HepG2 (cell line): ENCODE results near the gene C11orf65. TPM values are rescaled to one million over a fixed set of nuclear protein-coding genes. Genes with fewer than 3 reads are reported as not detected.
A peak's percentile ranks its signal among the peaks of the same experiment; 100 is the strongest.

Experiments
- CEBPB ChIP-seq: IDR thresholded peaks from 2 replicates; pipeline ENCODE4 v1.6.1; 2011; ENCODE audit warnings: low read depth, low read length, improper control_type of control experiment, borderline replicate concordance
- EED ChIP-seq: sonication (generic); formaldehyde crosslinking; IDR thresholded peaks from 2 replicates; pipeline ENCODE4 v1.5.0; 2020; ENCODE audit warnings: mild to moderate bottlenecking, missing genetic modification reagents
- GFI1 ChIP-seq: sonication (generic); formaldehyde crosslinking; IDR thresholded peaks from 2 replicates; pipeline ENCODE4 v1.5.0; 2020; ENCODE audit warnings: missing genetic modification reagents, mild to moderate bottlenecking, borderline replicate concordance
- HMG20A ChIP-seq: IDR thresholded peaks from 2 replicates; pipeline ENCODE4 v1.6.1; 2016; ENCODE audit warnings: borderline replicate concordance
- MAFK ChIP-seq, 2 experiments: IDR thresholded peaks in 1 of 2; conservative IDR thresholded peaks in 1 of 2; 2 replicates each; pipeline ENCODE4 v1.6.1; 2011; ENCODE audit warnings: improper control_type of control experiment in 2 of 2, low read length in 2 of 2
- NBN ChIP-seq: fragments of 450-650 bp; conservative IDR thresholded peaks from 2 replicates; pipeline ENCODE4 v1.6.1; 2017
- NCOA2 ChIP-seq: sonication (generic); formaldehyde crosslinking; IDR thresholded peaks from 2 replicates; pipeline ENCODE4 v1.8.0; 2022; ENCODE audit warnings: inconsistent platforms
- NR1H2 ChIP-seq: sonication (generic); formaldehyde crosslinking; IDR thresholded peaks from 2 replicates; pipeline ENCODE4 v1.8.1; 2022; ENCODE audit warnings: low read depth, missing genetic modification reagents, borderline replicate concordance
- TSC22D2 ChIP-seq: sonication (generic); formaldehyde crosslinking; IDR thresholded peaks from 2 replicates; pipeline ENCODE4 v1.5.1; 2020; ENCODE audit warnings: missing genetic modification reagents, mild to moderate bottlenecking, borderline replicate concordance
- ZNF33B ChIP-seq: sonication (generic); formaldehyde crosslinking; IDR thresholded peaks from 2 replicates; pipeline ENCODE4 v1.5.1; 2020; ENCODE audit warnings: mild to moderate bottlenecking, missing genetic modification reagents
- ZNF343 ChIP-seq: sonication (generic); formaldehyde crosslinking; IDR thresholded peaks from 2 replicates; pipeline ENCODE4 v1.4.0; 2020; ENCODE audit warnings: mild to moderate bottlenecking, missing genetic modification reagents
- ZNF569 ChIP-seq: sonication (generic); formaldehyde crosslinking; IDR thresholded peaks from 2 replicates; pipeline ENCODE4 v1.5.0; 2020; ENCODE audit warnings: mild to moderate bottlenecking, missing genetic modification reagents, moderate library complexity, borderline replicate concordance
- ZZZ3 ChIP-seq: sonication (generic); formaldehyde crosslinking; IDR thresholded peaks from 2 replicates; pipeline ENCODE4 v1.4.0; 2020; ENCODE audit warnings: missing genetic modification reagents, mild to moderate bottlenecking, borderline replicate concordance
- polyA plus RNA-seq, 8 experiments: library from polyadenylated mRNA; depleted of rRNA in 3 of 8; stranded (reverse) in 7 of 8; unstranded in 1 of 8; fragments of >200 nt; fragmentation: Illumina TruSeq in 4 of 8; extraction: Trizol in 4 of 8; gene quantifications; 2 replicates each; pipeline versions ENCODE4 v1.2.1 to v1.2.3, GENCODE V29; 2011 to 2016; ENCODE audit warnings: low read depth in 4 of 8, missing spikeins in 1 of 8, mixed read lengths in 1 of 8; ENCODE audit not compliant: insufficient read depth in 1 of 8
- total RNA-seq, 5 experiments: library from RNA; depleted of rRNA; stranded (reverse); fragments of >200 nt; fragmentation: Illumina TruSeq; extraction: Trizol; gene quantifications; 2 replicates each; pipeline ENCODE4 v1.2.3, GENCODE V29; 2016; ENCODE audit warnings: low read depth in 1 of 5
- TF ChIP-seq, protein P1 (sequence below): IDR thresholded peaks from 2 replicates; pipeline ENCODE4 v1.6.1; 2016; ENCODE audit warnings: mild to moderate bottlenecking
- TF ChIP-seq, protein P2 (sequence below): sonication (generic); formaldehyde crosslinking; IDR thresholded peaks from 2 replicates; pipeline ENCODE4 v1.8.0; 2022; ENCODE audit warnings: missing genetic modification reagents, low read depth, mild to moderate bottlenecking, borderline replicate concordance
- TF ChIP-seq, protein P3 (sequence below): IDR thresholded peaks from 2 replicates; pipeline ENCODE4 v1.6.1; 2018; ENCODE audit warnings: missing genetic modification reagents, mild to moderate bottlenecking, missing compliant biosample characterization
- TF ChIP-seq, protein P4 (sequence below): sonication (generic); formaldehyde crosslinking; IDR thresholded peaks from 2 replicates; pipeline ENCODE4 v1.4.0; 2020; ENCODE audit warnings: missing genetic modification reagents, borderline replicate concordance
- TF ChIP-seq, protein P5 (sequence below): sonication (generic); formaldehyde crosslinking; IDR thresholded peaks from 2 replicates; pipeline ENCODE4 v1.4.0; 2020; ENCODE audit warnings: mild to moderate bottlenecking, low read depth, missing genetic modification reagents

C11orf65 gene
- total and polyA plus RNA-seq, 2 of the 13 experiments (the other 11 are each of a cell fraction or from before 2014, with no cell fraction given) = 0.38 to 0.42 TPM

DNA sequence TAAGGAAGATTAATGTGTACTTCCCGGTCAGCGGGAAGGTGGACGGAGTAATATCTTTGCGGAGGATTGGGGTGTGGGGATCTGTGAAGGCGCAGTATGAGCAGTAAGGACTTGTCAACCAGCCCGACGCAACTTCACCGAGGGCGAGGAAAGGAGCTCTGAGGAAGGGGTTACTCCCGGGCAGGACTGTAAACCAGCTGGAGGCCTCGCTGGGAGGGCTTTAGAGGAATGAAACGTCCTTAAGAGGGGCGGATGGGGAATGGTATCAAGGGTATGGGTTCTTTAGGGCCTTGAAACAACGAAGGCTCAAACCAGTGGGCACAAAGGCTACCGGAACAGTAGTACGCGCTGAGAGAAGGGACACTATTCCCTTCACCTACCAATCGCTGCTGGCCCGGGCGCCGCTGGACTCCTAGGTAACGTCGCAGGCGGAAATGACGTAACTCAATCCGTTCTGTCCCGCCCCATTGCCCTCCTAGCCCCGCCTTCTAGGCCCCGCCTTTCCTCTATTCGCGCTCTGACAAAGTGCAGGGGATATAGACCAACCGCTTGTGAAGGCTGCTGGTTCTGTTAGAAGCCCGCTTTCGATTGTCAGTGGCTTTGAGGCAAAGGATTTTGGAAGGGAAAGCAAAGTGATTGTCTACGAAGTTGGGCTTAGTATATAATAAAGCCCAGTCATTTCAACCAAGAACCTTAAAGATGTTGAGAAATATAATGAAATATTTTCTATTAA lies at the start of gene C11orf65 (continued):
- TF ChIP-seq, protein P1, sequence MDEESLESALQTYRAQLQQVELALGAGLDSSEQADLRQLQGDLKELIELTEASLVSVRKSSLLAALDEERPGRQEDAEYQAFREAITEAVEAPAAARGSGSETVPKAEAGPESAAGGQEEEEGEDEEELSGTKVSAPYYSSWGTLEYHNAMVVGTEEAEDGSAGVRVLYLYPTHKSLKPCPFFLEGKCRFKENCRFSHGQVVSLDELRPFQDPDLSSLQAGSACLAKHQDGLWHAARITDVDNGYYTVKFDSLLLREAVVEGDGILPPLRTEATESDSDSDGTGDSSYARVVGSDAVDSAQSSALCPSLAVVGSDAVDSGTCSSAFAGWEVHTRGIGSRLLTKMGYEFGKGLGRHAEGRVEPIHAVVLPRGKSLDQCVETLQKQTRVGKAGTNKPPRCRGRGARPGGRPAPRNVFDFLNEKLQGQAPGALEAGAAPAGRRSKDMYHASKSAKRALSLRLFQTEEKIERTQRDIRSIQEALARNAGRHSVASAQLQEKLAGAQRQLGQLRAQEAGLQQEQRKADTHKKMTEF (CRISPR knock-in tag) = 0 out of 2 replicates have a peak, but pooled peaks have one; percentile 26
- TF ChIP-seq TSC22D2 (CRISPR knock-in tag) (peak; percentile 77; the same call in 1 of the 2 replicates), ZNF33B (CRISPR knock-in tag) (no peak), ZNF569 (no peak), NBN (no peak), CEBPB (peak; percentile 76), MAFK (conservative IDR thresholded peaks at IDR 0.05 in 1 of 2, IDR thresholded peaks at IDR 0.05 in 1 of 2; ENCODE audit: low read length in 2 of 2) (no peak), HMG20A (CRISPR knock-in tag) (no peak), NCOA2 (CRISPR knock-in tag) (no peak), ZNF343 (CRISPR knock-in tag) (no peak), ZZZ3 (CRISPR knock-in tag) (no peak), EED (CRISPR knock-in tag) (no peak), GFI1 (no peak), NR1H2 (CRISPR knock-in tag) (0 out of 2 replicates have a peak, but pooled peaks have one; percentile 37)
- TF ChIP-seq, protein P2, sequence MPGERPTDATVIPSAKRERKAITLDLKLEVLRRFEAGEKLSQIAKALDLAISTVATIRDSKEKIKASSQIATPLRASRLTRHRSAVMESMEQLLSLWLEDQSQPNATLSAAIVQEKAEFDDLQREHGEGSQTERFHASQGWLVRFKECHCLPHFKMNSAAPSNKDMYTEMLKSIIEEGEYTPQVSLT (CRISPR knock-in tag) = no peak
- TF ChIP-seq, protein P3, sequence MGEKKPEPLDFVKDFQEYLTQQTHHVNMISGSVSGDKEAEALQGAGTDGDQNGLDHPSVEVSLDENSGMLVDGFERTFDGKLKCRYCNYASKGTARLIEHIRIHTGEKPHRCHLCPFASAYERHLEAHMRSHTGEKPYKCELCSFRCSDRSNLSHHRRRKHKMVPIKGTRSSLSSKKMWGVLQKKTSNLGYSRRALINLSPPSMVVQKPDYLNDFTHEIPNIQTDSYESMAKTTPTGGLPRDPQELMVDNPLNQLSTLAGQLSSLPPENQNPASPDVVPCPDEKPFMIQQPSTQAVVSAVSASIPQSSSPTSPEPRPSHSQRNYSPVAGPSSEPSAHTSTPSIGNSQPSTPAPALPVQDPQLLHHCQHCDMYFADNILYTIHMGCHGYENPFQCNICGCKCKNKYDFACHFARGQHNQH (CRISPR knock-in tag) = no peak
- TF ChIP-seq, protein P4, sequence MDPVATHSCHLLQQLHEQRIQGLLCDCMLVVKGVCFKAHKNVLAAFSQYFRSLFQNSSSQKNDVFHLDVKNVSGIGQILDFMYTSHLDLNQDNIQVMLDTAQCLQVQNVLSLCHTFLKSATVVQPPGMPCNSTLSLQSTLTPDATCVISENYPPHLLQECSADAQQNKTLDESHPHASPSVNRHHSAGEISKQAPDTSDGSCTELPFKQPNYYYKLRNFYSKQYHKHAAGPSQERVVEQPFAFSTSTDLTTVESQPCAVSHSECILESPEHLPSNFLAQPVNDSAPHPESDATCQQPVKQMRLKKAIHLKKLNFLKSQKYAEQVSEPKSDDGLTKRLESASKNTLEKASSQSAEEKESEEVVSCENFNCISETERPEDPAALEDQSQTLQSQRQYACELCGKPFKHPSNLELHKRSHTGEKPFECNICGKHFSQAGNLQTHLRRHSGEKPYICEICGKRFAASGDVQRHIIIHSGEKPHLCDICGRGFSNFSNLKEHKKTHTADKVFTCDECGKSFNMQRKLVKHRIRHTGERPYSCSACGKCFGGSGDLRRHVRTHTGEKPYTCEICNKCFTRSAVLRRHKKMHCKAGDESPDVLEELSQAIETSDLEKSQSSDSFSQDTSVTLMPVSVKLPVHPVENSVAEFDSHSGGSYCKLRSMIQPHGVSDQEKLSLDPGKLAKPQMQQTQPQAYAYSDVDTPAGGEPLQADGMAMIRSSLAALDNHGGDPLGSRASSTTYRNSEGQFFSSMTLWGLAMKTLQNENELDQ (CRISPR knock-in tag) = no peak
- TF ChIP-seq, protein P5, sequence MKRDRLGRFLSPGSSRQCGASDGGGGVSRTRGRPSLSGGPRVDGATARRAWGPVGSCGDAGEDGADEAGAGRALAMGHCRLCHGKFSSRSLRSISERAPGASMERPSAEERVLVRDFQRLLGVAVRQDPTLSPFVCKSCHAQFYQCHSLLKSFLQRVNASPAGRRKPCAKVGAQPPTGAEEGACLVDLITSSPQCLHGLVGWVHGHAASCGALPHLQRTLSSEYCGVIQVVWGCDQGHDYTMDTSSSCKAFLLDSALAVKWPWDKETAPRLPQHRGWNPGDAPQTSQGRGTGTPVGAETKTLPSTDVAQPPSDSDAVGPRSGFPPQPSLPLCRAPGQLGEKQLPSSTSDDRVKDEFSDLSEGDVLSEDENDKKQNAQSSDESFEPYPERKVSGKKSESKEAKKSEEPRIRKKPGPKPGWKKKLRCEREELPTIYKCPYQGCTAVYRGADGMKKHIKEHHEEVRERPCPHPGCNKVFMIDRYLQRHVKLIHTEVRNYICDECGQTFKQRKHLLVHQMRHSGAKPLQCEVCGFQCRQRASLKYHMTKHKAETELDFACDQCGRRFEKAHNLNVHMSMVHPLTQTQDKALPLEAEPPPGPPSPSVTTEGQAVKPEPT (CRISPR knock-in tag) = no peak
